ENCODE measurements around the gene PREB. TPM values are rescaled to one million over a fixed set of nuclear protein-coding genes. Genes with fewer than 3 reads are reported as not detected.

PREB gene
- polyA plus RNA-seq, 3 donors: 70.0 to 78.2 (median 71.7) TPM

GRCh38 chr2:27131429-27131828 lies 3.0 kb downstream of the PREB start:
- Mint-ChIP-seq H3K36me3 (peaks cover 40 to 43% of the 10 kb centered on the region in 2 donors), H3K27ac (peak overlapping the region in 4 of 7 donors; percentile 32 to 52 (median 44)), H3K4me3 (no peak overlapping the region), H3K9me3 (peaks cover 0 to 2% (median 0%) of the 10 kb centered on the region in 7 donors), H3K27me3 (ENCODE audit: low read depth in 3 of 3) (peaks cover 0 to 4% (median 2%) of the 10 kb centered on the region in 3 donors), H3K4me1 (peaks cover 18% of the 10 kb centered on the region)
- peaks cover 19% of the 10 kb centered on the region in 2 donors for H3K4me1 ChIP-seq (ENCODE audit: control insufficient read depth in 1 of 2, insufficient read depth in 2 of 2, low read length in 2 of 2)
- H3K79me2 ChIP-seq (ENCODE audit: insufficient read depth, low read length): peaks cover 18% of the 10 kb centered on the region
- H3K9ac ChIP-seq (ENCODE audit: insufficient read depth, low read length, poor library complexity, severe bottlenecking): no peak overlapping the region
- no peak overlapping the region for H3K4me2 ChIP-seq (replicated peaks; ENCODE audit: extremely low read depth, low read length, poor library complexity, severe bottlenecking)
- H3K27ac ChIP-seq (ENCODE audit: low read depth in 1 of 2, low read length in 2 of 2): peak overlapping the region in 1 of 2 donors; percentile 8
- no peak for TF ChIP-seq CTCF (IDR thresholded peaks at IDR 0.05)
- no peaks in the 10 kb centered on the region for H3K27me3 ChIP-seq (ENCODE audit: control insufficient read depth in 2 of 2, insufficient read depth in 2 of 2, low read length in 2 of 2)
- no peak overlapping the region for H2AFZ ChIP-seq (ENCODE audit: insufficient read depth, low read depth, low read length, poor library complexity, severe bottlenecking)
- no peak for DNase-seq
- H4K20me1 ChIP-seq (ENCODE audit: insufficient read depth, low read length): peaks cover 19% of the 10 kb centered on the region
- 98% methylated on average over 11 of the region's 11 CpGs for WGBS (ENCODE audit: insufficient coverage)
- H3K9me3 ChIP-seq (replicated peaks in 1 of 2; ENCODE audit: control insufficient read depth in 1 of 2, insufficient read depth in 1 of 2, low read length in 2 of 2): no peaks in the 10 kb centered on the region
- H3K4me3 ChIP-seq (replicated peaks in 1 of 3; ENCODE audit: low read depth in 2 of 3, low read length in 3 of 3): no peak overlapping the region
- intact Hi-C loops (cut with micrococcal nuclease): loop anchor here (5.0 kb wide), 1 partner anchor 34 kb away; no protein-coding TSS in a partner anchor
- peaks cover 33 to 43% of the 10 kb centered on the region in 2 donors for H3K36me3 ChIP-seq (replicated peaks in 1 of 2; ENCODE audit: control insufficient read depth in 1 of 2, insufficient read depth in 2 of 2, low read length in 2 of 2)

- Histone ChIP-seq H3K4me1 (ENCODE audit: control insufficient read depth in 1 of 2, insufficient read depth in 2 of 2, low read length in 2 of 2) (peaks cover 19% of the 10 kb centered on the region in 2 donors), H3K4me3 (replicated peaks in 1 of 3; ENCODE audit: low read depth in 2 of 3, low read length in 3 of 3) (no peak overlapping the region), H3K4me2 (replicated peaks; ENCODE audit: extremely low read depth, low read length, poor library complexity, severe bottlenecking) (no peak overlapping the region), H3K36me3 (replicated peaks in 1 of 2; ENCODE audit: control insufficient read depth in 1 of 2, insufficient read depth in 2 of 2, low read length in 2 of 2) (peaks cover 33 to 43% of the 10 kb centered on the region in 2 donors), H4K20me1 (ENCODE audit: insufficient read depth, low read length) (peaks cover 19% of the 10 kb centered on the region), H3K9me3 (replicated peaks in 1 of 2; ENCODE audit: control insufficient read depth in 1 of 2, insufficient read depth in 1 of 2, low read length in 2 of 2) (no peaks in the 10 kb centered on the region), H3K27ac (ENCODE audit: low read depth in 1 of 2, low read length in 2 of 2) (no peak overlapping the region), H3K79me2 (ENCODE audit: insufficient read depth, low read length) (peaks cover 18% of the 10 kb centered on the region), H3K27me3 (ENCODE audit: control insufficient read depth in 2 of 2, insufficient read depth in 2 of 2, low read length in 2 of 2) (no peaks in the 10 kb centered on the region), H2AFZ (ENCODE audit: insufficient read depth, low read depth, low read length, poor library complexity, severe bottlenecking) (no peak overlapping the region), H3K9ac (ENCODE audit: insufficient read depth, low read length, poor library complexity, severe bottlenecking) (no peak overlapping the region)
- H3K27me3 Mint-ChIP-seq (ENCODE audit: low read depth in 3 of 3): peaks cover 0 to 4% (median 0%) of the 10 kb centered on the region in 3 donors
- 90% methylated on average over 8 of the region's 10 CpGs for WGBS (ENCODE audit: insufficient coverage)
- H3K9me3 Mint-ChIP-seq: peaks cover 0 to 2% (median 0%) of the 10 kb centered on the region in 7 donors
- DNase-seq: no peak
- no peak for TF ChIP-seq CTCF (IDR thresholded peaks at IDR 0.05)
- peaks cover 40 to 43% of the 10 kb centered on the region in 2 donors for H3K36me3 Mint-ChIP-seq
- peak overlapping the region in 1 of 7 donors; percentile 69 for H3K27ac Mint-ChIP-seq
- intact Hi-C loops (cut with micrococcal nuclease): loop anchor here (5.0 kb wide), 1 partner anchor 33 kb away; no protein-coding TSS in a partner anchor
- H3K4me1 Mint-ChIP-seq: peaks cover 18% of the 10 kb centered on the region
- no peak overlapping the region for H3K4me3 Mint-ChIP-seq
Observed at GRCh38 chr2:27130396-27130795, 4.0 kb downstream of the PREB start.

Data from CD14-positive monocyte (primary cell).